ENCODE data around the gene IQCN. TPM values are rescaled to one million over a fixed set of nuclear protein-coding genes. Genes with fewer than 3 reads are reported as not detected.

IQCN gene
- 0.62 TPM for total RNA-seq

GRCh38 chr19:18274219-18274780 lies at the start of gene IQCN:
IQCN (minus strand) TSS chr19:18274452; CDS start chr19:18269478, 4,974 bp downstream.
- peak; percentile 70 for DNase-seq

DNA sequence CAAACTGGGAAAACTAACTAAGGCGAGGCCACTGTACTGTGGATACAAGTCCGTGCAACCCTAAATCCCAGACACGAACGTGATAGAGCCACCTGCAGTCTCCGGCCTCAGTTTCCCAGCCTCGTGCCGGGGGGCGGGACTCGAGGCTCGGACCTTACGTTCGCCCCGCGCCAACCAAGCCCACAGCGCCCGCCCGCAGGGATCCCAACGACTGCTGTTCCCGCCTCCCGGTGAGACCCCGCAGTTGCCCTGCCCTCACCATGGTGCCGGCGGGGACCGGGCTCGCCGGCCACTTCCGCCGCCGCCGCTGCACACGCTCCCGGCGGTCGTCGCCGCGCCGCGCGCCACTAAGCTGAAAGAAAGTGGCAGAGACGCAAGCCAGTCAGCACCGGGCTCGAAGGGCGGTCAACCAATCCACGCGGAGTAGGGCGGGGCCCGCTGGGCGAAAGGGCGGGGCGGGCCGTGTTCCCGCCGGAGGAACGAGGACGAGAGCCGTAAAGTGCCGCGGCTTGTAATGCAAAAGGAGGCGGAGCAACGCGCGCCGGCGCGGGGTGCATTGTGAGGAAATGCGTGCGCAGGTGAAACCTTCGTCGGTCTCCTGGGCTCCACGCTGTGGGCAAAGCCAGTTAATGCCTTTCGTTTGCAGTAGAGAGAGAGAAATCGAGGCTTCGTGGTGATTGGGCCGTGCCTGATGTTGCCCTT lies 48.7 kb upstream of the IQCN start, which contains the start of gene LSM4:
LSM4 (minus strand) TSS at position 318 of the 702 bp plus-strand sequence; CDS start at position 262, 56 bp downstream.
- DNase-seq = peak; percentile 99

- DNase-seq = peak; percentile 69
These were observed 48.1 kb upstream of the IQCN start for GRCh38 chr19:18322318-18322758.

GRCh38 chr19:18321734-18322102 lies 47.5 kb upstream of the IQCN start:
- no peak for DNase-seq

DNA sequence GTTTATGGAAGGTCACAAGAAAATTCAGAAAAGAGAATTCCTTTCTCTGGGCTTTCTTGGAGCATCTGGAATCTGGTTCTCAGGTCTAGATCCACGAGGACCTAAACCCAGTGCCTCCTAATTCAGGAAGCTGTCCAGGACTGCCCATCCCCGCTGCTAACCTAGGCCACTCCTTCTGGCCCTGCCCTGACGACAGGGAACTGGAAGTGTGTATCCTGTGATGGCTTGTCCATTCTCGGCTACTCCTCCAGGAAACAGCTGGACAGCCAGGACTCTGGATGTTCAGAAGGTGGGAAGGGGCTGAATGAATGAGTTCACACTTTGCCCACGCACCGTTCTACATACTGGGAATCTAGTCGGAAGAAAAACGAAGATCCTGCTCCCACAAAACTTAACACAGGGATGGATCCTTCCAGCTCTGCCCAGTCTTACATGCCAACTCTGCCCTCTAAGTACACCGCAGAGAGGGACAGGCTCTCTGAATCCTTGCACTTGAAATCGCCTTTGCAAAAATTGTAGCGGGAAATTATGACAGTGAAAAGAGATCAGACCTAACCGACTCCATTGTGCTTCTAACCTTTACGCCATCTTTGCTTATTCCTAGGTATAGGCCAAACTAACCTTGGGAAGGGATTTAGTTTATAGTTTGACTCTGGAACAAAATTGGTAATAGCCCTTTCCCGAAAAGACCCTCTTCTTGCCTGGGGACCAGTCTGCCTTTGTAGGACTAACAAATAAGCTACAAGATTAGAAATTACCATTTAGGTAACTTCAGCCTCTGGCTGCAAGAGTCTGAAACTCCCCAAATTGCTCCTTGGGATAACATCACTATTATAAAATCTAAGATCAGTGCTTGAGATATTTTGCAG lies 46.8 kb upstream of the IQCN start:
- no peak for DNase-seq

GRCh38 chr19:18319591-18320135 lies 45.4 kb upstream of the IQCN start:
- DNase-seq = no peak

DNA sequence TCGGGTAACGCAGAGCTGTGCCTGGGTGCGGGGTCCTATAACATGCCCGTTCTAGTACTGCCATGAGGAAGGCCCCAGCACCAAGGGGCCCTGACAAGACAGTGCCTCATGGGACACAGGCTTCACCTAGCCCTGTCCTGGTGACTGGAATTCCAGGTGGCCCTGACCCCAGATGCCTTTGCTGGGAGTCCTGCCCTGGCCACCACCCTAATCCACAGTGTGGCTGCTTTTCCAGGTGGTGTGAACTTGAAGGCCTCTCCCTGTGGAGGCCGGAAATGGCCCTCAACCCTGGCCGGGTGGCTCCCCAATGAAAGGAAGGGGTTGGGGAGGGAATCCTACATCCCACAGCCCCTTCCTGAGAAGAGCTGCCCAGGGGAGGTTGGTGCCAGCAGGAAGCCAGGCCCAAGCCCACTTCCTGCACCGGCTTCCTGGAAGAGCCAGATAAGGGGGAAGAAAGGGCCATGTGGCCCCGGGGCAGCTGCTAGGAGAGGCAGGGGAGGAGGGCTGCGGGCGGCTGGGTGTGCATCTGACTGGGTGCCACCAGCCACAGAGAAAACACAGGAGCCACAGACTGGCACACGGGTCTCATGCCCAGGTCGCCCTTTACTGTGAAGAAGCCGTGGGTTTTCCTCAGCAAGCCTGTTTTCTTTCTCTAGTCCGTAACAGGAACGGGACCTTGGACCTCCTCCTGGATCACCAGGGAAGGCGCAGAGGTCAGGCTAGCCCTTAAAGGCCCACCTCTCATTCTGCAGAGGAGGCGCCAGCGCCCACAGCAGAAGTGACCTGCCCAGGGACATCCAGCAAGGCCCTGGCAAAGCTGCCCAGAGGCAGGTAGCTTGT lies 43.9 kb upstream of the IQCN start:
- DNase-seq = no peak

DNA sequence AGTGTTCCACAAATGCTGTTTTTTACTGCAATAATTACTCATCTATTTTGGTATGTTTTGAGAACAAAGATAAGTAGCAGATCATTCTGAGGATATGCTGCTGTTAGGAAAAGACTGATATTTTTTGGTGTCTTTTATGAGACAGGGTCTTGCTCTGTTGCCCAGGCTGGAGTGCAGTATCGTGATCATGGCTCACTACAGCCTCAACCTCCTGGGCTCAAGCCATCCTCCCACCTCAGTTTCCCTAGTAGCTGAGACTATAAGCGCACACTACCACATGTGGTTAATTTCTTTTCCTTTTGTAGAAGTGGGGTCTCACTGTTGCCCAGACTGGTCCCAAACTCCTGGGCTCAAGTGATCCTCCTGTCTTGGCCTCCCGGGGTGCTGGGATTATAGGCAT lies 39.1 kb upstream of the IQCN start:
- DNase-seq = no peak

- DNase-seq = no peak
These were observed 37.9 kb upstream of the IQCN start for GRCh38 chr19:18312092-18312534.

GRCh38 chr19:18311502-18312091 lies 37.3 kb upstream of the IQCN start:
- DNase-seq = no peak

- no peak for DNase-seq
These were observed 36.7 kb upstream of the IQCN start for GRCh38 chr19:18310966-18311365.

- no peak for DNase-seq
These were observed 36.1 kb upstream of the IQCN start for GRCh38 chr19:18310118-18310909.

DNA sequence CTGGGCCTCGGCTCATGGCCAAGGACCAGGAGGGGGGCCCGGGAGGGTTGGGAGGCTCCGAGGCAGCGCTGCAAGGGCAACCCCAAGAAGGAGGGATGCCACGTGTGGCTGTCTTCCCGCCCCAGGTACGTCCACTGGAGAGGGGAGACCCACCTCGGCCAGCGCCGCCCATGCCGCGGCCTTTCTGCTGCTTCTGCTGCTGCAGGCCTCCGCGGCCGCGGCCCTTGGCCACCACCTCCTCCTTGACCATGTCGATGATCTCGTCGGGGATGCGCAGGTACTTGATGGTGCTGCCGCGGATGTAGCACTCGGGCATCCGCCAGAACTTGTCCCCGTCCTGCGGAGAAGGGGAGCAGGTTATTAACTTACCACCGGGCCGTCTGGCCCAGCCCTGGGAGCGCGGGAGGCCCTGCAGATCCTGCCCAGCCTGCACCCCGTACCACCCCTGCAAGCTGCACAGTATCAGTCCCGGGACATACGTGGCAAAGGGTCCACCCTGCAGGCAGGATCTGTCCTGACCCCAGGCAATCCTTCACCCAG lies 35.3 kb upstream of the IQCN start:
- no peak for DNase-seq

GRCh38 chr19:18308948-18309325 lies 34.7 kb upstream of the IQCN start:
- no peak for DNase-seq

GRCh38 chr19:18308051-18308947 lies 34.0 kb upstream of the IQCN start:
- DNase-seq = no peak

DNA sequence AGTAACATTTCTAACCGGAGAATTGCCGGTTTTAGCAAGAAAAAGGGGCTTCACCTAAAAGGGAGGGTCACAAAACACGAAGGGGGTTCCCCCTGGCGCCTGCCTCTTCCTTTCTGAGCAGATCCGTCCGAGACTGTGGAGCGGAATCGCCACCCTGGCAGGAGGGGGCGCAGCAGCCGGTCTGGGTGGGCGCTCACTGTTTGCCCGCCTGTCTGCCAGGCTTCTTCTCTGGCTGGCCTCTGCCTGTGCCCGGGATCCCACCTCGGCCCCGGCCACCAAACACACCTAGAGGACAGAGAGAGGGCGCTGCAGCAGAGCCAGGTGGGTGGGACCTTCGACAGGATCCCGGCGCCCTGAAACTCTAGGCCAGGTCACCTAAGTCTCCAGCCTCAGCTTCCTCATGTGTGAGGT lies 33.0 kb upstream of the IQCN start:
- no peak for DNase-seq

GRCh38 chr19:18306888-18307260 lies 32.6 kb upstream of the IQCN start:
- DNase-seq = peak; percentile 73

DNA sequence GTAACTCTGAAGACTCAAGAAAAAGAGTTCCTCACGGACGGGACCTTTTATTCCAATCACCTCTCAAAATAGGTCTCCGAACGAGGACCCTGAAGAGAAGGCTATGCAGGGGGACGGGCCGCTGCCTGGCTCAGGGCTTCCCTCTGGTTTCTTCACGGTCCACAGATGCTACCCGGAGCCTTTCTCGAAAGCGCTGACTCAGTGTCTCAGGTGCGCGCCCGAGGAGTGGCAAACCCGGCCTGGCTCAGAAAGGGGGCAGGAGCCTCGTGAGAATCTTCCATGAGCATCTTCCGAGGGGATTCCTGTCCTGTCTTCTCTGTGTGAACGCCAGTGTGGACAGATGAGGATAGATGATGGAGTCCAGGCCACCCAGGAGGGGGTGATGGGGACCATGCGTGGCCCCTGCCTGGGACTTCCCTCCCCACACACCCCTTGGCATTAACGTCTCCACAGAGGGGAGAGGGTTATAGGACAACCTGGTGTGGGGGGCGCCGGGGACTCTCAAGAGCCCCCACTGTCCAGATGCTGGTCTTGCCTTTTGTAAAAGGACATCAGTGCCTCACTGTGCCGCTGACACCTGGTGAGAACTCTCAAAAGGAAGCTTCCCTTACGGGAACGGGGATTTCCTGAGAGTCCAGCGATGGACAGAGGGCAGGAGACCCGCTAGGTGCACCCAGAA lies 32.1 kb upstream of the IQCN start:
- DNase-seq = no peak

All from tongue (tissue), 2 donors.